Uterus (tissue), 4 donors: ENCODE data around the gene CLDN11. TPM values are rescaled to one million over a fixed set of nuclear protein-coding genes. Genes with fewer than 3 reads are reported as not detected.
A peak's percentile ranks its signal among the peaks of the same experiment; 100 is the strongest.

Source experiments
- DNase-seq, 2 donors: peaks; one replicate each; pipeline ENCODE4 v3.0.0-alpha.2; 2019 to 2020
- H3K27ac ChIP-seq, 2 donors: fragments of 200-600 bp; sonication (generic); 1 replicate in 1 of 2; 2 replicates in 1 of 2; pipeline ENCODE4 v1.5.1; 2016 to 2018
- H3K27me3 ChIP-seq, 2 donors: fragments of 200-600 bp; sonication (generic); one replicate each; pipeline ENCODE4 v1.5.1; 2018 to 2019; ENCODE audit warnings: control low read depth in 1 of 2
- H3K36me3 ChIP-seq, 2 donors: fragments of 200-600 bp; sonication (generic); one replicate each; pipeline ENCODE4 v1.5.1; 2019; ENCODE audit warnings: control low read depth in 1 of 2
- H3K4me1 ChIP-seq, 2 donors: fragments of 200-600 bp; sonication (generic); one replicate each; pipeline ENCODE4 v1.5.1; 2018 to 2019; ENCODE audit warnings: control low read depth in 1 of 2
- H3K4me3 ChIP-seq, 2 donors: fragments of 200-600 bp; sonication (generic); 1 replicate in 1 of 2; 2 replicates in 1 of 2; pipeline ENCODE4 v1.5.1; 2018 to 2019; ENCODE audit warnings: mild to moderate bottlenecking in 1 of 2
- H3K9me3 ChIP-seq, 2 donors: fragments of 200-600 bp; sonication (generic); one replicate each; pipeline ENCODE4 v1.5.1; 2019; ENCODE audit warnings: control low read depth in 1 of 2
- POLR2A ChIP-seq, 2 donors: fragments of 450-650 bp; IDR thresholded peaks; one replicate each; pipeline ENCODE4 v1.6.1; 2016; ENCODE audit warnings: antibody characterized with exemption in 2 of 2, mild to moderate bottlenecking in 1 of 2, moderate library complexity in 1 of 2
- intact Hi-C: fragments of 100-400 bp; cut with DNase I; formaldehyde crosslinking; loops from one replicate; pipeline ENCODE4 v1.15.1; 2023; ENCODE audit warnings: low total_unique reads
- total RNA-seq, 4 donors: library from RNA; depleted of rRNA in 3 of 4; stranded (reverse); fragments of >200 nt in 3 of 4; gene quantifications; one replicate each; pipeline versions ENCODE4 v1.1.0 to v1.2.4, GENCODE V29; 2014 to 2023
- TF ChIP-seq, protein P1 (sequence below), 4 experiments: fragments of 200-600 bp in 2 of 4; fragments of 450-650 bp in 2 of 4; sonication (generic) in 2 of 4; IDR thresholded peaks; one replicate each; pipeline ENCODE4 v1.5.1; 2016 to 2019; ENCODE audit warnings: antibody characterized with exemption in 4 of 4, mild to moderate bottlenecking in 2 of 4, moderate library complexity in 1 of 4
- donor health status: DM: yes; HTN: yes; CAD: no.

CLDN11 gene
- total RNA-seq, 4 donors from 2014 or later = 5.4 to 73.2 (median 19.9) TPM

DNA sequence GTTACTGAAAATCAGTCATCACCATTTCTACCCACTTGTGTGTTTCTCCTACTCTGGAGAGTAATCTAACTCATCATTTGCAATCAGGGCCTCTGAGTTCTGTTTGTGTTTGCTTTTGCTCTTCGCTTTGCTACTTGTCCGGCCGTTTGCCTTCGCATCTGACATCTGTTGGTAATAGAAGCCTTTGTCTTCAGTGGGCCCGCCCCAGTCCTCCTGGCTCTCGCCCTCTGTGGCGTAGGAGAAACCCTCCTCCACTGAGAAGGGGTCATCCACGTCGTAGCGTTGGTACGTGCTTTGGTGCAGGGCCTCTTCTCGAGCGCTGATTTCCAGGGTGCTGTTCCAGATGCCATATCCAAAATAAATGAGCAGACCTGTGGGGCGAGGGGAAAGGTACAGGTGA lies 48.3 kb downstream of the CLDN11 start:
- no peak for DNase-seq
- Histone ChIP-seq H3K4me1 (peaks cover 7 to 10% of the 10 kb centered on the region in 2 donors), H3K9me3 (no peaks in the 10 kb centered on the region), H3K27ac (no peak overlapping the region), H3K4me3 (no peak overlapping the region), H3K36me3 (no peaks in the 10 kb centered on the region), H3K27me3 (no peaks in the 10 kb centered on the region)
- intact Hi-C loops = no loop called here
- TF ChIP-seq POLR2A (IDR thresholded peaks at IDR 0.05) = no peak
- TF ChIP-seq, protein P1, sequence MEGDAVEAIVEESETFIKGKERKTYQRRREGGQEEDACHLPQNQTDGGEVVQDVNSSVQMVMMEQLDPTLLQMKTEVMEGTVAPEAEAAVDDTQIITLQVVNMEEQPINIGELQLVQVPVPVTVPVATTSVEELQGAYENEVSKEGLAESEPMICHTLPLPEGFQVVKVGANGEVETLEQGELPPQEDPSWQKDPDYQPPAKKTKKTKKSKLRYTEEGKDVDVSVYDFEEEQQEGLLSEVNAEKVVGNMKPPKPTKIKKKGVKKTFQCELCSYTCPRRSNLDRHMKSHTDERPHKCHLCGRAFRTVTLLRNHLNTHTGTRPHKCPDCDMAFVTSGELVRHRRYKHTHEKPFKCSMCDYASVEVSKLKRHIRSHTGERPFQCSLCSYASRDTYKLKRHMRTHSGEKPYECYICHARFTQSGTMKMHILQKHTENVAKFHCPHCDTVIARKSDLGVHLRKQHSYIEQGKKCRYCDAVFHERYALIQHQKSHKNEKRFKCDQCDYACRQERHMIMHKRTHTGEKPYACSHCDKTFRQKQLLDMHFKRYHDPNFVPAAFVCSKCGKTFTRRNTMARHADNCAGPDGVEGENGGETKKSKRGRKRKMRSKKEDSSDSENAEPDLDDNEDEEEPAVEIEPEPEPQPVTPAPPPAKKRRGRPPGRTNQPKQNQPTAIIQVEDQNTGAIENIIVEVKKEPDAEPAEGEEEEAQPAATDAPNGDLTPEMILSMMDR (IDR thresholded peaks at IDR 0.05) = no peak

DNA sequence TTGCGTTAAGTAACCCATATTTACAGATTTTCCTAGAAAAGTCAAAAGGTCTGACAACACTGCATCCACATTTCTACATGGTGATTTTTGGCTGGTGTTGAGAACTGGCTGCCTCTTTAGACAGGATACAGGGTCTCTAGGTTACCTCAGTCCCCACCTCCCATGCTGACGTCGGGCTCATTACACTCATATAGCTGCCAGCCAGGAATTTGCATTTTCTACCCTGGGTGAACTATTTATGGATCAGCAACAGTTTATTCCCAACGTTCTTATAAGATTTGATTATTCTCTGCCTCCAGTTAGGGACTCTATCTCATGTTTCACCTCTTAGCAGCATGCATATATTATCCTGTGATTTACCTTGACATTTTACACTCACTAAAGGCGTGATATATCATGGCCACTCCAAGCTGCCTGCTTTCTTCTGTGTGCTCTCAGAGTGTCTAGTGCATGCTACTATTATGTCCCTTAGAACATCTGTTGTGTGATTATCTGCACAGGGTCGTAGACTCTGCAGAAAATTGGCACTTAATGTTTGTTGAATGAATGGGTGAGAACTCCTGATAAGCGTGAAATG lies 49.0 kb downstream of the CLDN11 start:
- DNase-seq = no peak
- no peak overlapping the region for H3K27ac ChIP-seq
- H3K9me3 ChIP-seq = no peaks in the 10 kb centered on the region
- H3K4me1 ChIP-seq = peaks cover 7 to 10% of the 10 kb centered on the region in 2 donors
- intact Hi-C loops = no loop called here
- no peak overlapping the region for H3K4me3 ChIP-seq
- TF ChIP-seq POLR2A (IDR thresholded peaks at IDR 0.05) = no peak
- TF ChIP-seq, protein P1 (IDR thresholded peaks at IDR 0.05) = no peak
- no peaks in the 10 kb centered on the region for H3K36me3 ChIP-seq
- H3K27me3 ChIP-seq = no peaks in the 10 kb centered on the region

DNA sequence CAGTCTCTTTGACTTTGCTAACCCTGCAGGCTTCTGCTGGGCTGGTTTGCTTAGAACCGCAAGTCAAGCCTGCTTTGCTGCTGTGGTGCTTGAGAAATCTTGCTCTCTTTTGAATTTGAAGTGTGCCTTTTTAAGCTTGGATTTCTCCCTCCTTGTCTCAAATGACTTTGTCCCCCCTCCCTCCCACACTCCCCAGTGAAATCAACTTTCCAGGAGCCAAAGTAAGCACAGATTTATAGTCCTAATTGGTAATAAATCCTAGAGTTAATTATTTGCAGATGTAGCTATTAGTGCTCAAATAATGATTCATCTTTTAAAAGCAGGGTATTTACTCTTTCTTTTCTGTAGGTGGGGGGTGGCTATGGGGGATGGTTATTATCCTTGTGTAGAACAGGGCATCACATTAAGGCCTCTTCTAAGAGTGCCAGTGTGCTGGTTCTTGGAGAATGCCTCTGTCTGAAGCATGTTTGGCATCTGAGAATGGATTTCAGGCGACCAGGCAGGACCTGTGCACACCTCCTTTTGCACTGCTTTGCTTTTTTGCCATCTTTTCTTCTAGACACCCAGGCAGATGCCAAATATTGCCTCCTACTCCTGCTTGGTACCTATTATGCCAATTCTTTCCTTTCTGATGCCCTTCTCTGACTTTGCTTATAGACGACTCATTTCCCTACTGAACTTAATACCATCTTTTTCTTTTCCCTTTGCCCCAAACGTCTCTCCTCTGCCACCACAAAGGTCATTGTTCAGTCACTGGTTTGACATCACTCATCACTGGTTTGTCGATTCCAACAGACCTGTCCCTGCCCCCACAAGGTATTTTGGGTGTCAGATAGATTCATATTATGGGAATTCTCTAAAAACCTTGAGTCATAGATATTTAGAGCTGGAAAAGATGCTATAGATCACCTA lies 50.7 kb downstream of the CLDN11 start:
- Histone ChIP-seq H3K9me3 (no peaks in the 10 kb centered on the region), H3K36me3 (no peaks in the 10 kb centered on the region), H3K27me3 (no peaks in the 10 kb centered on the region), H3K4me1 (peaks cover 7 to 10% of the 10 kb centered on the region in 2 donors), H3K27ac (peak overlapping the region; percentile 78 to 82), H3K4me3 (no peak overlapping the region)
- peak; percentile 53 to 86 for DNase-seq
- intact Hi-C loops = no loop called here
- TF ChIP-seq POLR2A (IDR thresholded peaks at IDR 0.05) = no peak
- TF ChIP-seq, protein P1 (IDR thresholded peaks at IDR 0.05) = no peak

DNA sequence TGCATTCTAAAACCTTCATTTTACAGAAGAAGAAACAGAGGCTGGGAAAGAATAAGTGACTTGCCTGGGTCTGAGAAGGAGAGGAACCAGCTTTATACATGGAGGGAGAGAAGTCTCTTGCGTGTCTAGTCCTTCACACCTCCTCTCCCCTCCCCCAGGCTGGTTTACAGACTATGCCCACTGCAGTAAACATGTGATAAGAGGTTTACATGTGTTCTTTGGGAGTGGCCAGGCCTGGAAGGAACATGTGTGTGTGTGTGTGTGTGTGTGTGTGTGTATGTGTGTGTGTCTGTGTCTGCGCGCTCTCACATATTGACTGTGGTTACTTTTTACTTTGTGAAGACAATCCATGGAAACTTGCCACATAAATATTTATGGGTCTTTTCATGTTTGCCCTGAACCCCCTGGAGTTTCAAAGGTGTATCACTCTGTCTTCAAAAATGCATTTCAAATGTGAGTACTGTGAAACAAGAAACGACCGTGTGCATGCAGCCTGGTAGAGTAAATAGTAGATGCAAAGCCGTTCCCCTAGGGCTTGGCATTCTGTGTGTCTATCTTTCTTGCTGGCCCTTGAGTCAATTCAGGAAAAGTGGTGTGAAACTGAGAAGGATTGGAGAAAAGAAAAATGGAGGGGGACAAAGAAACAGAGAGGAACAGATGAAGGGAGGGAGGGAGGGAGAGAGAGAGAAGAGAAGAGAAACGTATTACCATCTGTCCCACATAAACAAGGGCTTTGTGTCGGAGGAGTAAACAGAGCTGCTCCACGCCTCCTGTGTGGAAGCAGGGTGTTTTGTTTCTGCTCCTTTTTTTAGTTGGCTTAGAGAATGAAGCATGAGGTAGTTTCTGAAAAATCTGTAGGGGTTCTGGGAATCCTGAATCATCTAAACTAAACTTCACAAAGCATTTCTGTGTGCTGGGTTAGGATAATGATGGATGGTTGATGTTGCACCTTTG lies 51.7 kb downstream of the CLDN11 start:
- intact Hi-C loops = no loop called here
- Histone ChIP-seq H3K4me3 (no peak overlapping the region), H3K36me3 (no peaks in the 10 kb centered on the region), H3K4me1 (peaks cover 7 to 10% of the 10 kb centered on the region in 2 donors), H3K27ac (peak overlapping the region; percentile 78 to 82), H3K27me3 (no peaks in the 10 kb centered on the region), H3K9me3 (no peaks in the 10 kb centered on the region)
- DNase-seq = peak in 1 of 2 donors; percentile 59
- TF ChIP-seq, protein P1 (IDR thresholded peaks at IDR 0.05) = no peak
- TF ChIP-seq POLR2A (IDR thresholded peaks at IDR 0.05) = no peak
